GM12874 (cell line): Measurements from ENCODE around the gene GCFC2.

Source experiments
- TF ChIP-seq, protein P1 (sequence below): IDR thresholded peaks from 2 replicates; pipeline ENCODE4 v1.5.1; 2011; ENCODE audit warnings: low read depth, mild to moderate bottlenecking, control low read depth, low read length, moderate library complexity; ENCODE audit not compliant: insufficient read depth

The GCFC2 gene

DNA sequence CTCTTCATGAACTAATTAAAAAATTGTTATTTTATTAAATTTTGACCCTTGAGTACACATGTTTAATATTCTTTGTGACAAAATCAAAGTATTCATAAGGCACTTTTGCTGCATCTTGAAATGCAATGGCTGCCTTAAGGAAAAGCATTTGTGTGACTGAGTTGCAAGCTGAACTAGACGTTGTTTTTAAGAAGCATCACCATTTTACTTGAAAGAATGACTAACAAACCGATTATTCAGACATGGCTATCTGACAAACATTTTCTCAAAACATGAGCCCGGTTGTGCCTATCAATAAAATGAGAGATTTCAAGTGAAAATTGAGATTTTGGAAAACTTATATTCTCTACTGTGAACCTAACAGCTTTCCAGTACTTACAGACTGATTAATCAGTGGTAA, 2.8 kb downstream of the GCFC2 start:
- TF ChIP-seq, protein P1, sequence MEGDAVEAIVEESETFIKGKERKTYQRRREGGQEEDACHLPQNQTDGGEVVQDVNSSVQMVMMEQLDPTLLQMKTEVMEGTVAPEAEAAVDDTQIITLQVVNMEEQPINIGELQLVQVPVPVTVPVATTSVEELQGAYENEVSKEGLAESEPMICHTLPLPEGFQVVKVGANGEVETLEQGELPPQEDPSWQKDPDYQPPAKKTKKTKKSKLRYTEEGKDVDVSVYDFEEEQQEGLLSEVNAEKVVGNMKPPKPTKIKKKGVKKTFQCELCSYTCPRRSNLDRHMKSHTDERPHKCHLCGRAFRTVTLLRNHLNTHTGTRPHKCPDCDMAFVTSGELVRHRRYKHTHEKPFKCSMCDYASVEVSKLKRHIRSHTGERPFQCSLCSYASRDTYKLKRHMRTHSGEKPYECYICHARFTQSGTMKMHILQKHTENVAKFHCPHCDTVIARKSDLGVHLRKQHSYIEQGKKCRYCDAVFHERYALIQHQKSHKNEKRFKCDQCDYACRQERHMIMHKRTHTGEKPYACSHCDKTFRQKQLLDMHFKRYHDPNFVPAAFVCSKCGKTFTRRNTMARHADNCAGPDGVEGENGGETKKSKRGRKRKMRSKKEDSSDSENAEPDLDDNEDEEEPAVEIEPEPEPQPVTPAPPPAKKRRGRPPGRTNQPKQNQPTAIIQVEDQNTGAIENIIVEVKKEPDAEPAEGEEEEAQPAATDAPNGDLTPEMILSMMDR: no peak

DNA sequence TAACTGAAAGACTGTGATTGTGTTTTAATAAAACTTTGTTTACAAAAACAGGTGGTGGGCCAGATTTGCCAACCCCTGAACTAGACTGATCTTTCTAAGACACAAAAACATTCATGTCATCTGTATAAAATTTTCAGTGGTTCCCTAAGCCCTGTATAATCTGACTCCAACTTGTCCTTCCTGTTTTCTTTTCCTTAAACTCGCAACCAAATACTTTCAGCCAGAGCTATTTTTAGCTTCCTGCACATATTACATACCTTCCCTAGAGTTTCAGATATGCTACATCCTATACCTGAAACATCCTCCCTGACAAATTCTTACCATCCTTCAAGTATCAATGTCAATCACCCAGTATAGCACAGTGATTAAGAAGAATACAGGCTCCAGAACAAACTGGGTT, 4.8 kb downstream of the GCFC2 start:
- TF ChIP-seq, protein P1: no peak

DNA sequence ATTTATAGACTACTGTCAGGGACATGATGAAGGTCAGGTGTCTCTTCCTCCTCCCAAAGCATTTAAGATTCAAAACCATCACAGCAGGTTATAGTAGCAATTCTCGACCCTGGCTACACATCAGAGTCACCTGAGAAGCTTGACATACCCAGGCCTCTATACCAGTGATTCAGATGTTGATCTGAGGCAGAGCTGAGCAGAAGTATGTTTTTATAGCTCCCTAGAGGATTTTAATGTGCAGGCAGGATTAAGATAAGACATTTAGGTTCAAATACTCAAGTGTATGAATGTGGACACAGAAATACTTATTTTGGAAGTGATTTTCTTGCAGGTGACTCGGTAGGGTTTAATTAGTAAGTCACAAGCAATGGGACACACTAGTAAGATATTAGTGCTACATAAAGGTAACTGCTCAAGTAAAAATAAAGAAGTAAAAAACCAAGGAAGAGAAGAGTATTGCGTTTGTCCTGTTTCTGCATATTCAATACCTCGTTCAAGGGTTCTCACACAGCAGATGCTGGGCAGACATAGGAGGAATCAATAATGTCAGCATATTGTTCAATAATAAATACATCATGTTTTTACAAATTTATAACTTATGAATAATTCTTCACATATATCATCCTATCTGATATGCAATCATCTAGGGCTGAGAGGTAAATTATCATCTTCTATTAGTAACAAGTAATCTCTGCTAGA, 7.0 kb downstream of the GCFC2 start:
- TF ChIP-seq, protein P1: no peak

DNA sequence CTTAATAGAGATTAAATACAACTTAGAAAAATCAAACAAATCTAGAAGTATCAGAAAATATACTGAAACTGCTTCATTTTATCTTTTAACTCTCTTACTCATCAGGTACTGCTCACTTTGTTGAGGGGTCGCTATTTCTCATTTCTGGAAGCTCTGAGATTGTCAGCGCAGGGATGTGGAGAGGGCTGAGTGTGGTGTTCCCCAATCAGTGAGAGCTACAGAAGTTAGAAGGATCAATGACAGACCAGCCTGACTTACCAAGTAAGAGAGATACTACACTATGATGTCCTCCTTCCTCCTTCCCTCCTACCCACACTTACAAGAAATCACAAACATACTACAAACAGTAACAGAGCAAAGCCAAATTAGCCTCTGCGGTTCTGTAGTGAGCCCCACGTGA, 8.1 kb downstream of the GCFC2 start:
- TF ChIP-seq, protein P1: no peak

DNA sequence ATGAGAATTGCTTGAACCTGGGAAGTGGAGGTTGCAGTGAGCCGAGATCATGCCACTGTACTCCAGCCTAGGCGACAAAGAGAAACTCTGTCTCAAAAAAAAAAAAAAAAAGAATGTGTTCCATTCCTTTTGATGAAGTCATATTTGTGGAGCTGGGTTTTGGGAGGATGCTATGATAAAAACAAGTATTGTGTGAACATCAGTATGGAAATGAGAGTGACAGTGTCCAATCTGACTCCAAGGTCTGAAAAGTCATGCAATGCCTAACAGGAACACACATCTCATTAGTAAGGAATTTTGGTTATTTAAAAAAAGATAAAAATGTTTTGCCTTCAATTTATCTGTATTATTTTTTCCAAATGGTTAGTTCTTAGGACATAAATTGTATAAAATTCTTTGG, 11.8 kb downstream of the GCFC2 start:
- TF ChIP-seq, protein P1: no peak

DNA sequence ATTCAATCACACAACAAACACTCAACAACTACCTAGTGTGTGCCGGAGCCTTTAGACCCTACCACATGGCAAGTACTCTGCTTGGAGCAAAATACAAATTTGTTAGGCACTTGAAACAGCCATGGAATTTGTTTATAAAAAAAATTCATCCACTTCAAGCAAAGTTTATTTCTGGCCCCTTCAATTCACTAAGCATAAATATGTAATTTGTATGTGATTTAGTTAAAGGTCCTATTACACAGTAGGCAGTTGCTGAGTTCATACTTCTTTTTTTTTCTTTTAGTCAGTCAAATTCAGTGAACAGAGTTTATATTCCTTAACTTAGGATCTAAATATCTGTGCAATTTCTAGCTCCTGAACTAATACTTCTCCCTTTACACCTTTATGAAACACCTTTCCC, 22.5 kb downstream of the GCFC2 start:
- TF ChIP-seq, protein P1: no peak

DNA sequence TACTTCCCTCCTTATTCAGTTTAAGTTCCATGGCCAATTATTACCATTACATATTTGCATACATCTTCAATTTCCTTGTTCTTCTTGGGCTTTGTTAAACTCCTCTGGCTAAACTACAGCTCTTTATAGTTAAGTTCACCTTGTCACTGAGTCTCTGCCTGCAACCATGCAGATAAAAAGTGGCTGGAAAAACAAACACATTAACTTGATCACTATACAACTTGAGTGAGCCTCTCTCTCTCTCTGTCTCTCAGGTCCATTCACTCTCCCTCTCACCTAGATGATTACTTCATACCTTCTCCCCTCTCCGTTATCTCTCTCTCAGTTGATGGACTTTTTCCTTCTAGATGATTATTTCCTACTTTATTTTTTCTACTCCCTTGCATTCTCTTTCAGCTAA, 30.3 kb downstream of the GCFC2 start:
- TF ChIP-seq, protein P1: no peak
